NCI-H2029 (cell line): ENCODE results near the gene HES5.
"Not testable (repeated sequence)": the region's sequence is repeated elsewhere in the genome, so short reads cannot be mapped to it uniquely, and the experiment has no call there.

ENCODE experiments used
- DNase-seq: peaks from one replicate; lab custom pipeline; 2025; lab: John Stamatoyannopoulos, UW

Gene HES5, protein sequence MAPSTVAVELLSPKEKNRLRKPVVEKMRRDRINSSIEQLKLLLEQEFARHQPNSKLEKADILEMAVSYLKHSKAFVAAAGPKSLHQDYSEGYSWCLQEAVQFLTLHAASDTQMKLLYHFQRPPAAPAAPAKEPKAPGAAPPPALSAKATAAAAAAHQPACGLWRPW

GRCh38 chr1:2529784-2530512 is at the start of gene HES5:
TSS of gene HES5 (minus strand) at chr1:2530263. CDS start at chr1:2530164, 99 bp downstream.
- DNase-seq: no peak

DNA sequence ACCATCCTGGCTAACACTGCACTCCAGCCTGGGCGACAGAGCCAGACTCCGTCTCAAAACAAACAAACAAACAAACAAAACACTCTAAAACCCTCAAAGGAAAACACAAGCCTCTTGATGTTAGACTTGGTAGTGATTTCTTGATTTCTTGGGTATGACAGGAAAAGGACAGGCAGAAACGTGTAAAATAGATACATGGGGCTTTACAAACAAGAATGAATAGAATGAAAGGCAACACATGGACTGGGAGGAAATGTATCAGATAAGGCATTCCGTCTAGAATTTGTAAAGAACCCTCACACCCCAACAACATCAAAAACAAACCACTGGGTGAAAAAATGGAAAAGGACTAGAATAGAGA is 48.7 kb upstream of the HES5 start:
- DNase-seq: no peak

DNA sequence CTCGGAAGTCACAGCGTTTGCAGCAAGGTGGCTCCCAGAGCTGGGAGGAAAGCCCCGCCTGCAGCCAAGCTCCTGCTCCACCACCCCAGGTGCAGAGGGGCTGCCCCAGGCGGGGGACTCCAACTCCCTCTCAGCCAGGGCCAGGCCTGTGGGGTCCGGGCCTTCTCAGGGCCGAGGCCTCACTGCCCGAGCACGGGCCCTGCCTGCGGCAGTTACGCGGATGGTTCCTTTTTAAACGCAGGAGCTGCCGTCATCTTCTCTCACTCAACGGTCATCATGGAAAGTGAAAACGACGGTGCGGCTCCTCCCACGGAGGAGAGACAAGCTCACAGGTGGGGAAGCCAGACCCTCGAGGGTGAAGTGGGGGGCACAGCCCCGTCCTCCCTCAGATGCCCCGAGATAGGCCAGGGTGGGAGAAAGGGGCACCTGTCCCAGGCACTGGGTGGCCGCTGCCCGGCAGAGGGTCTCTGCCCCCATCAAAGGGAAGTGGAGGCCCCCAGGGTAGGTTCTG is 47.6 kb upstream of the HES5 start:
- not testable (repeated sequence) for DNase-seq

- no peak for DNase-seq
These were observed 46.0 kb upstream of the HES5 start for GRCh38 chr1:2575801-2576663.

- no peak for DNase-seq
These were observed 44.3 kb upstream of the HES5 start for GRCh38 chr1:2574350-2574749.

DNA sequence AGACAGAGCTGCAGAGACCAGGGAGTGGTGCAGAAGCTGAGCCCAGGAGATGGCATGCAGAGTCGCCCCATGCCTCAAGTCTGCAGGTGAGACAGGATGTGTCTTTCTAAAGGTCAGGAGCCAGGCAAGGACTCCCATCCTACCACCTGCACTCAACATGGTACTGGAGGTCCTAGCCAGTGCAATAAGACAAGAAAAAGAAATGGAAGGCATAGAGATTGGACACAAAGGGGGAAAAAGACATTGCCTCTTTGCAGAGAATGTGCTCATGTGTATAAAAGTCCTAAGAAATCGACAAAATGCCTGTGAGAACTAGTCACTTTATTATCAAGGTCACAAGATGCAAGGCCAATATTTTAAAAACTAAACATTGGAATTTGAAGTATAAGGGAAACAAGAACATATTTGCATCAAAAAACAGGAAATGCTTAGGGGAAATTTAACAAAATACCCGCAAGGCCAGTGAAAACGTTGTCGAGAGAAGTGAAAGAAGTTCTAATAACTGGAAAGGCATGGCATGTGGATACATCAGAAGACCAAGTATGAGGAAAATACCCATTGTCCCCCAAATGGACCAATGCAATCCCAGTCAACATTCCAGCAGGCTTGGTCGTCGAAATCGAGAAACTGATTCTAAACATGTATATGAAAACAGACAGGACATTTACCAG is 43.3 kb upstream of the HES5 start:
- no peak for DNase-seq

DNA sequence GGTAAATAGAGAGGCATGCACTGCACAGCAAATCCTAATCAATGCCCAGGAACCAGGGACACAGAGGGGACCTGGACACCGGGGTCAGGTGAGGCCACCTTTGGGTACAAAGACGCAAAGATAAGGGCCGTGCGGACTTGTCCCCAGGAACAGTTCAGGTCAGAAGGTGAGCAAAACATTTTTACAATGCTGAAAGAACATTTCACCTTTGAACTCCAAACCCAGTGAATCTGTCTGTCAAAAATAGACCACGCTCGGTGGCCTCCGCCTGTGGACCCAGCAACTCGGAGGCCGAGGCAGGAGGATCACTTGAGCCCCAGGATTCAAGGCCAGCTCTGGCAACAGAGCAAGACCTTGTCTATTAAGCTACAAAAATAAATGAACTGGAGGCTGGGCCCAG is 41.3 kb upstream of the HES5 start:
- DNase-seq: no peak

GRCh38 chr1:2570332-2570731 is 40.3 kb upstream of the HES5 start:
- DNase-seq: no peak

DNA sequence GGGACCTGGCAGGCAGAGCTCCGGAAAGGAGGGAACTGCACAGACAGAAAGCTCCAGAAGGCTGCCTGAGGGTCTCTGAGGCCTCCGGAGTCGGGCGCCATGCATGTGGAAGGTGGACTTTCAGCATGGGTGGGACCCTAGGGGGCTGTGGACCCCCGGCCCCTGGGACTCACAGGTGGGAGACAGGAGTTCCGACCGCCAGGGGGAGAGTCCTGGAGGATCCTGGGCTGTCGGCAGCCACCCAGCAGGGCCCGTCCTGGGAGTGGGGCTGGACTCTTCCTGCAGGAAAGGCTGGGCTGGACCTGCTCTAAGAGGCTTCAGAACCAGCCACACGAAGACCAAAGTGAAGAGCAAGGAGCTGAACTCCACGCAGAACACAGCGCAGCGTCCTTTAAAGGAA is 39.6 kb upstream of the HES5 start:
- DNase-seq: not testable (repeated sequence)

- DNase-seq: no peak
These were observed 39.0 kb upstream of the HES5 start for GRCh38 chr1:2569060-2569459.

DNA sequence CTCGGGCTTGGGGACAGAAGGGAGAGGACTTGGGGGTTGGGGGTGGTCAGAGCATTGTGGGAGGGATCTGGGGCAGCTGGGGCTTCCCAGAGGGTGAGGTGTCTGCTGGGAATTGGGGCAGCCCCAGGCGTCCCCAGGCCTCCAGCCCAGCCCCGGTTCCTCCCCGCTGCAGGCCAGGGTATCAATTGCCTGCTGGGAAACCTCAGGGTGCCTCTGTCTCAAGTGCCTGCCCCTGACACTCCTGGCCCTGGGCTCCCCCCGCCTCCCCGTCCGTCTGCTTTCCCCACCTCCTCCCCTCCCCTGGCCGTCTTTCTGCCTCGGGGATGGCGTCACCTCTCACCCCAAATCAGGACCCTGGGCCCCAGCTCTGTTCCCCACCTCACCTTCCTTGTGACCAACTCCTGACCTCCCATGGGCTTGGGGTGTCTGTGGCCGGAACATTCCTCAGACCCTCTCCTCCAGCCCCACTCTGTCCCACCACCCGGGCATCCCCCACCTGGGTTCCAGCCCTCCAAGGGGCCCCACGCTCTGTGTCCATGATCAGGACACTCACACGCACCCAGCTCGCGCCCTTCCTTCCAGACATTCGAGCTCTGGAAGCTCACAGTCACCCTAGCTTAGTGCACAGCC is 38.2 kb upstream of the HES5 start:
- DNase-seq: not testable (repeated sequence)

DNA sequence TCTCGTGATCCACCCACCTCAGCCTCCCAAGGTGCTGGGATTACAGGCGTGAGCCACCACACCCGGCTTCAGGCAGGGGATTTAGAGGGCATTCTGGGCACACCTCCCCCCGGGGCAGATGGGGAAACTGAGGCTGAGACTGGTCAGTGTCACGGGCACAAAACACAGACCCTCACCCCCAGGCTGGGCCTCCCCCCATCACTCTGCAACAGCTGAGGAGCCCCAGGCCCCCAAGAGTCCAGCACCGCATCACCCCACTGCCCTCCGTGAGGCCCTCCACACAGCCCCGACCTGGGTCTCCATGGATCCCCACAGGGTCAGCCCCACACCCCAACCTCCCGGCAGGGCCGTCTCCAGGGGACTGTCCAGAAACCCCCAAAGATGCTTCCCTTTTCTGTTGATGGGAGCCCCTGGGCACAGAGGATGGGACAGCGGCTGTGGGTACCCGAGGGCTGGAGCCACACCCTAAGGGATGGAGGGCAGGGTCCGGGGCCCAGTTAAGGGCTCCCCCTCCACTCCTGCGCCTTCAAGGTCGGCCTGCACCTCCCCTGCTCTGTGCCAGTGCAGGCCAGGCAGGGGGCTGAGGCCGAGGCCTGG is 37.1 kb upstream of the HES5 start:
- no peak for DNase-seq

- no peak for DNase-seq
These were observed 36.3 kb upstream of the HES5 start for GRCh38 chr1:2566101-2567045.

DNA sequence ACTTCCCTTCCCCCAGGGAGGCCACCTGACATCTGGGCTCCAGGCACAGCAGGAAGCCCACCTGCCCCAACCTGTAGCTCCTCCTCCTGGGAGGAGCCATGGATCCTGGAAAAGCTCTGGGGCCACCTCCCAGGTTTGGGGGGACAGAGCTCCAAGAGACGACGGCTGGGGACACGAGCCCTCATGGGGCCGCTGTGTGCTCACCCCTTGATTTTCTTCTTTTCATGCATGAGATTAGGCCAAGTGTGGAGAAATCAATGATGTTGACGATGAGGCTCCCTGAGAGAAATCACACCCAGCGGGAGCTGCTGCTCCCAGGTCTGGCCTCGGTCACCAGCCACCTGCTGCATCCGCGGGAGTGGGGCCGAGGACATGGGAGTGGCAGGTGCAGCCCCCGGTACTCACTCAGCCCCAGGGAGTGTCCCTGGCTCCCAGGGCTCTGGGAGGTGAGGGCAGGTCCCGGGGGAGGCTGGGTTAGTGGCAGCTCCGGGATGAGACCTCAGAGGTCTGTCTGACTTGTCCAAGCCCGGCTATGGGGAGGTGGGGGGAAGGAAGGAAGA is 34.8 kb upstream of the HES5 start:
- DNase-seq: no peak

DNA sequence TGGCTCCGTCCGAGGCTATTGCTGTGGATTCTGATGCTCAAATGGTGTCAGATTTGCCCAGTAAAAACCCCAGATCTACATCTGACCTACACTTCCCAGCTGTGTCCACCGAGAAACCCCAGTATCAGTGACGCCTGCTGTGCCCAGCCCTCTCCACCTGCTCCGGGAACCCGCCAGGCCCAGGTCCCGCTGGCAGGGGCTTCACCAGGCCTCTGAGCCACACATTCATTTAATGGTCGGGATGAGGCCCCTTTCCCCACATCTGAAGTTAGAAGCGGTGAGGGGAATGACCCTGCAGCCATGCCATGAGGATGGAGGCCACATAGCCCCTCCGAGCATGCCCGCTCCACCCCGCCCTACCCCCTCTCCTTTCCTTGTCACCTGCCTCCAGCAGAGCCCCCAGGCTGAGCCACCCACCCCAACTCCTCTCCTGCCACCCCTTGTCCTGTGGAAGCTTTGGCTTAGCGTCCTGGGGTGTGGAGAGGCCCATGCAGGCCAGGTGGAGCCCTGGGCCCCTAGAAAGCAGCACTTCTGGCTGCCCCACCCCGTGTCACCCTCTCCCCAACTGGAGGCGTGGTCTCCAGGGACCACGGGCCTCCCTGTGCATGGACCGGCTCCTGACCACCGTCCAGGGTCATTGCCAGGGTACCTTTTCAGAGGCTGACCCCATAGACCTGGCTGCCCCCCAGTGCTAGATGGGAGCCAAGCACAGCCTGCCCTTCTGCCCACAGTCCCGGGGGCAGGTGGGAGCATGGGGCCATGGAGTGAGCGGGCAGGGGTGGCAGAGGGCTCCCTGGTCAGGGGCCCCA is 34.1 kb upstream of the HES5 start:
- no peak for DNase-seq

DNA sequence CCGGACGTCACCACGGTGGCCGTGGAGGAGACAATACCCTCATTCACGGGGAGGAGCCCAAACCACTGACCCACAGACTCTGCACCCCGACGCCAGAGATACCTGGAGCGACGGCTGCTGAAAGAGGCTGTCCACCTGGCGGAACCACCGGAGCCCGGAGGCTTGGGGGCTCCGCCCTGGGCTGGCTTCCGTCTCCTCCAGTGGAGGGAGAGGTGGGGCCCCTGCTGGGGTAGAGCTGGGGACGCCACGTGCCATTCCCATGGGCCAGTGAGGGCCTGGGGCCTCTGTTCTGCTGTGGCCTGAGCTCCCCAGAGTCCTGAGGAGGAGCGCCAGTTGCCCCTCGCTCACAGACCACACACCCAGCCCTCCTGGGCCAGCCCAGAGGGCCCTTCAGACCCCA is 33.1 kb upstream of the HES5 start:
- no peak for DNase-seq

GRCh38 chr1:2561898-2562895 is 32.1 kb upstream of the HES5 start:
- no peak for DNase-seq

GRCh38 chr1:2561446-2561845 is 31.4 kb upstream of the HES5 start:
- DNase-seq: no peak
